ENCODE data around the gene BBC3. TPM values are rescaled to one million over a fixed set of nuclear protein-coding genes. Genes with fewer than 3 reads are reported as not detected.
A peak's percentile ranks its signal among the peaks of the same experiment; 100 is the strongest.
"Not testable (repeated sequence)": the region's sequence is repeated elsewhere in the genome, so short reads cannot be mapped to it uniquely, and the experiment has no call there.

Gene BBC3
- polyA plus RNA-seq, 4 donors: 2.9 to 9.3 (median 4.3) TPM

GRCh38 chr19:47255879-47256692 is 25.1 kb upstream of the BBC3 start, which contains the start of gene CCDC9:
TSS of gene CCDC9 (plus strand) at chr19:47256525. CDS start at chr19:47258401, 1,876 bp downstream.
- FAIRE-seq (no peak), DNase-seq (peak; percentile 95 to 97)
- 14% methylated on average over 43 to 60 of the region's 60 CpGs for WGBS, 3 donors

GRCh38 chr19:47253970-47254369 is 23.0 kb upstream of the BBC3 start:
- peaks cover 0 to 9% (median 2%) of the 10 kb centered on the region in 3 donors for H3K36me3 ChIP-seq (ENCODE audit: control insufficient read depth in 3 of 3, insufficient read depth in 2 of 3, low read depth in 1 of 3, low read length in 3 of 3)
- H3K4me1 ChIP-seq (ENCODE audit: control insufficient read depth in 3 of 3, insufficient read depth in 2 of 3, low read depth in 1 of 3, low read length in 2 of 3): peaks cover 3 to 21% (median 7%) of the 10 kb centered on the region in 3 donors
- no peak overlapping the region for H3K27ac ChIP-seq (ENCODE audit: low read depth in 1 of 3, low read length in 2 of 3)
- H3K9me3 ChIP-seq (ENCODE audit: control insufficient read depth in 2 of 2, insufficient read depth in 1 of 2, low read depth in 1 of 2, low read length in 1 of 2): no peaks in the 10 kb centered on the region
- H3K27me3 ChIP-seq (ENCODE audit: control insufficient read depth in 3 of 3, insufficient read depth in 3 of 3, low read length in 3 of 3): no peaks in the 10 kb centered on the region
- peak in 1 of 2 donors; percentile 6 for DNase-seq
- 89 to 96% (median 94%) methylated on average over 5 of the region's 5 CpGs for WGBS, 3 donors
- no peak for FAIRE-seq
- no peak overlapping the region for H3K4me3 ChIP-seq (ENCODE audit: low read depth in 1 of 3, low read length in 3 of 3)

More at GRCh38 chr19:47255879-47256692, 25.1 kb upstream of the BBC3 start, which contains the start of gene CCDC9:
- peak within 1 kb of the TSS; percentile 36 to 78 (median 44) for H3K4me3 ChIP-seq (ENCODE audit: low read depth in 1 of 3, low read length in 3 of 3)
- peaks cover 4 to 25% (median 7%) of the 10 kb centered on the region in 3 donors for H3K4me1 ChIP-seq (ENCODE audit: control insufficient read depth in 3 of 3, insufficient read depth in 2 of 3, low read depth in 1 of 3, low read length in 2 of 3)
- peaks cover 1 to 30% (median 7%) of the 10 kb centered on the region in 3 donors for H3K36me3 ChIP-seq (ENCODE audit: control insufficient read depth in 3 of 3, insufficient read depth in 2 of 3, low read depth in 1 of 3, low read length in 3 of 3)
- no peaks in the 10 kb centered on the region for H3K27me3 ChIP-seq (ENCODE audit: control insufficient read depth in 3 of 3, insufficient read depth in 3 of 3, low read length in 3 of 3)
- H3K9me3 ChIP-seq (ENCODE audit: control insufficient read depth in 2 of 2, insufficient read depth in 1 of 2, low read depth in 1 of 2, low read length in 1 of 2): no peaks in the 10 kb centered on the region
- peak within 1 kb of the TSS; percentile 52 to 99 (median 90) for H3K27ac ChIP-seq (ENCODE audit: low read depth in 1 of 3, low read length in 2 of 3)

GRCh38 chr19:47253467-47253881 is 22.5 kb upstream of the BBC3 start:
- 61 to 77% (median 76%) methylated on average over 3 of the region's 3 CpGs for WGBS, 3 donors
- FAIRE-seq: no peak
- Histone ChIP-seq H3K27me3 (ENCODE audit: control insufficient read depth in 3 of 3, insufficient read depth in 3 of 3, low read length in 3 of 3) (no peaks in the 10 kb centered on the region), H3K27ac (ENCODE audit: low read depth in 1 of 3, low read length in 2 of 3) (no peak overlapping the region), H3K4me1 (ENCODE audit: control insufficient read depth in 3 of 3, insufficient read depth in 2 of 3, low read depth in 1 of 3, low read length in 2 of 3) (peaks cover 0 to 16% (median 6%) of the 10 kb centered on the region in 3 donors), H3K4me3 (ENCODE audit: low read depth in 1 of 3, low read length in 3 of 3) (no peak overlapping the region), H3K9me3 (ENCODE audit: control insufficient read depth in 2 of 2, insufficient read depth in 1 of 2, low read depth in 1 of 2, low read length in 1 of 2) (no peaks in the 10 kb centered on the region), H3K36me3 (ENCODE audit: control insufficient read depth in 3 of 3, insufficient read depth in 2 of 3, low read depth in 1 of 3, low read length in 3 of 3) (peaks cover 0 to 4% (median under 1%) of the 10 kb centered on the region in 3 donors)
- no peak for DNase-seq

GRCh38 chr19:47253016-47253415 is 22.0 kb upstream of the BBC3 start:
- WGBS, 3 donors: 82 to 84% (median 84%) methylated on average over 8 of the region's 8 CpGs
- not testable (repeated sequence) for FAIRE-seq; H3K9me3 ChIP-seq (ENCODE audit: control insufficient read depth in 2 of 2, insufficient read depth in 1 of 2, low read depth in 1 of 2, low read length in 1 of 2); H3K27me3 ChIP-seq (ENCODE audit: control insufficient read depth in 3 of 3, insufficient read depth in 3 of 3, low read length in 3 of 3); H3K27ac ChIP-seq (ENCODE audit: low read depth in 1 of 3, low read length in 2 of 3); H3K4me3 ChIP-seq (ENCODE audit: low read depth in 1 of 3, low read length in 3 of 3); DNase-seq; H3K36me3 ChIP-seq (ENCODE audit: control insufficient read depth in 3 of 3, insufficient read depth in 2 of 3, low read depth in 1 of 3, low read length in 3 of 3)
- H3K4me1 ChIP-seq (ENCODE audit: control insufficient read depth in 3 of 3, insufficient read depth in 2 of 3, low read depth in 1 of 3, low read length in 2 of 3): peaks cover 0 to 12% (median 3%) of the 10 kb centered on the region in 3 donors

- Histone ChIP-seq H3K27me3 (ENCODE audit: control insufficient read depth in 3 of 3, insufficient read depth in 3 of 3, low read length in 3 of 3) (peaks cover 0 to 14% (median 0%) of the 10 kb centered on the region in 3 donors), H3K27ac (ENCODE audit: low read depth in 1 of 3, low read length in 2 of 3) (no peak overlapping the region), H3K9me3 (ENCODE audit: control insufficient read depth in 2 of 2, insufficient read depth in 1 of 2, low read depth in 1 of 2, low read length in 1 of 2) (no peaks in the 10 kb centered on the region), H3K4me3 (ENCODE audit: low read depth in 1 of 3, low read length in 3 of 3) (no peak overlapping the region), H3K4me1 (ENCODE audit: control insufficient read depth in 3 of 3, insufficient read depth in 2 of 3, low read depth in 1 of 3, low read length in 2 of 3) (peaks cover 0 to 12% (median 0%) of the 10 kb centered on the region in 3 donors), H3K36me3 (ENCODE audit: control insufficient read depth in 3 of 3, insufficient read depth in 2 of 3, low read depth in 1 of 3, low read length in 3 of 3) (no peaks in the 10 kb centered on the region)
- FAIRE-seq (no peak), DNase-seq (peak; percentile 75 to 84)
- WGBS, 3 donors: 32 to 33% (median 32%) methylated on average over 25 of the region's 25 CpGs
These were observed 16.4 kb upstream of the BBC3 start for GRCh38 chr19:47247308-47247990.

- no peaks in the 10 kb centered on the region for H3K9me3 ChIP-seq (ENCODE audit: control insufficient read depth in 2 of 2, insufficient read depth in 1 of 2, low read depth in 1 of 2, low read length in 1 of 2)
- peaks cover 0 to 23% (median 0%) of the 10 kb centered on the region in 3 donors for H3K4me1 ChIP-seq (ENCODE audit: control insufficient read depth in 3 of 3, insufficient read depth in 2 of 3, low read depth in 1 of 3, low read length in 2 of 3)
- H3K27me3 ChIP-seq (ENCODE audit: control insufficient read depth in 3 of 3, insufficient read depth in 3 of 3, low read length in 3 of 3): peaks cover 0 to 45% (median 2%) of the 10 kb centered on the region in 3 donors
- FAIRE-seq (no peak), DNase-seq (peak; percentile 87 to 96)
- H3K36me3 ChIP-seq (ENCODE audit: control insufficient read depth in 3 of 3, insufficient read depth in 2 of 3, low read depth in 1 of 3, low read length in 3 of 3): no peaks in the 10 kb centered on the region
- 1 to 2% (median 2%) methylated on average over 46 of the region's 46 CpGs for WGBS, 3 donors
- peak overlapping the region in 2 of 3 donors; percentile 4 to 9 for H3K4me3 ChIP-seq (ENCODE audit: low read depth in 1 of 3, low read length in 3 of 3)
- peak overlapping the region; percentile 32 to 79 (median 62) for H3K27ac ChIP-seq (ENCODE audit: low read depth in 1 of 3, low read length in 2 of 3)
These were observed 13.0 kb upstream of the BBC3 start for GRCh38 chr19:47243776-47244547.

- no peak for FAIRE-seq
- peak in 1 of 2 donors; percentile 25 for DNase-seq
- H3K27ac ChIP-seq (ENCODE audit: low read depth in 1 of 3, low read length in 2 of 3): no peak overlapping the region
- peaks cover 0 to 23% (median 0%) of the 10 kb centered on the region in 3 donors for H3K4me1 ChIP-seq (ENCODE audit: control insufficient read depth in 3 of 3, insufficient read depth in 2 of 3, low read depth in 1 of 3, low read length in 2 of 3)
- 14 to 45% (median 25%) methylated on average over 4 to 9 of the region's 9 CpGs for WGBS, 3 donors
- H3K4me3 ChIP-seq (ENCODE audit: low read depth in 1 of 3, low read length in 3 of 3): peak overlapping the region in 1 of 3 donors; percentile 8
- H3K9me3 ChIP-seq (ENCODE audit: control insufficient read depth in 2 of 2, insufficient read depth in 1 of 2, low read depth in 1 of 2, low read length in 1 of 2): no peaks in the 10 kb centered on the region
- no peaks in the 10 kb centered on the region for H3K36me3 ChIP-seq (ENCODE audit: control insufficient read depth in 3 of 3, insufficient read depth in 2 of 3, low read depth in 1 of 3, low read length in 3 of 3)
- H3K27me3 ChIP-seq (ENCODE audit: control insufficient read depth in 3 of 3, insufficient read depth in 3 of 3, low read length in 3 of 3): peaks cover 0 to 50% (median 2%) of the 10 kb centered on the region in 3 donors
These were observed 12.4 kb upstream of the BBC3 start for GRCh38 chr19:47243364-47243775.

All from small intestine (tissue), 7 donors.